ENCODE measurements around the gene TAB2.

DNA sequence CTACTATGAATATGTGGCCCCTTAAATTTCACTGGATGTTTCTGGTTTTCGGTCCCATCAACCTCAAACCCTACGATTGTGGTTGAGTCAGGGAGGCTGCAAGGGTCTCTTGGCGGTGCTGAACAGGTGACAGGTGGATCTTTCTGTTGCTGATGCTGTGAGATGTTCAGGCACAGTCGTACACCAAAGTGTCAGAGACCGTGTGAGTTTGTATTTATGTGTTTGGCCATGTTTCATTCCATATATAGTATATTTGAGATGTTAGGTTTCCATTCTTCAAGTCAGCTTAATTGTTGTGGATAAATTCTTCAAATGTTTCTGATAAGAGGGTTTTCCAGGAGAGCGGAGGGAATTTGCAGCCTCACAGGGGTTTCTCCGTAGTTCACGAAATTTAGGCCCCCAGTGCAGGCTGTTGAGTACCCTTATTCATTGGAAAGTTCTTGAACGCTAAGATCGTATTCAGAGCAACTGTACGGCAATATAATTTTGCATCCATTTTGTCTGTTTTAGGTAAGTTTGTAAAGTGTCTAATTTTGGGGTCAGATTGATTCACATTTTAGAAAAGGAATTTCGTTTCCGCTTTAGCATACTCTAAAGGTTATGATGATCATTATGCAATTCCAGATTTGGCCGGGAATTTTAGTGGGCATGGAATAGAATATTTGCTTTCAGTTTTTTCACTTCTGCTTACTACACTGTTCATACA lies 1.2 kb downstream of the TAB2 start:
- TF ChIP-seq POLR2A (IDR thresholded peaks at IDR 0.05): no peak
- TF ChIP-seq, protein P1, sequence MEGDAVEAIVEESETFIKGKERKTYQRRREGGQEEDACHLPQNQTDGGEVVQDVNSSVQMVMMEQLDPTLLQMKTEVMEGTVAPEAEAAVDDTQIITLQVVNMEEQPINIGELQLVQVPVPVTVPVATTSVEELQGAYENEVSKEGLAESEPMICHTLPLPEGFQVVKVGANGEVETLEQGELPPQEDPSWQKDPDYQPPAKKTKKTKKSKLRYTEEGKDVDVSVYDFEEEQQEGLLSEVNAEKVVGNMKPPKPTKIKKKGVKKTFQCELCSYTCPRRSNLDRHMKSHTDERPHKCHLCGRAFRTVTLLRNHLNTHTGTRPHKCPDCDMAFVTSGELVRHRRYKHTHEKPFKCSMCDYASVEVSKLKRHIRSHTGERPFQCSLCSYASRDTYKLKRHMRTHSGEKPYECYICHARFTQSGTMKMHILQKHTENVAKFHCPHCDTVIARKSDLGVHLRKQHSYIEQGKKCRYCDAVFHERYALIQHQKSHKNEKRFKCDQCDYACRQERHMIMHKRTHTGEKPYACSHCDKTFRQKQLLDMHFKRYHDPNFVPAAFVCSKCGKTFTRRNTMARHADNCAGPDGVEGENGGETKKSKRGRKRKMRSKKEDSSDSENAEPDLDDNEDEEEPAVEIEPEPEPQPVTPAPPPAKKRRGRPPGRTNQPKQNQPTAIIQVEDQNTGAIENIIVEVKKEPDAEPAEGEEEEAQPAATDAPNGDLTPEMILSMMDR (IDR thresholded peaks at IDR 0.05 in 4 of 5, conservative IDR thresholded peaks at IDR 0.05 in 1 of 5): no peak
